Measurements from ENCODE around the gene IPPK. TPM values are rescaled to one million over a fixed set of nuclear protein-coding genes. Genes with fewer than 3 reads are reported as not detected.

The IPPK gene
- total and polyA plus RNA-seq, 2 of the 8 experiments (the other 6 are each of a cell fraction or from before 2014, with no cell fraction given): 10.5 to 13.6 TPM

GRCh38 chr9:92711844-92712243, 41.9 kb upstream of the IPPK start:
- Histone ChIP-seq H4K20me1 (replicated peaks in 1 of 2; ENCODE audit: control insufficient read depth in 1 of 2, insufficient read depth in 2 of 2, low read length in 2 of 2) (peaks cover 0 to 10% of the 10 kb centered on the region in 2 experiments), H2BK120ac (replicated peaks; ENCODE audit: low read depth, low read length) (no peak overlapping the region), H3K79me1 (ENCODE audit: low read depth, low read length) (no peaks in the 10 kb centered on the region; the same call in 1 of the 2 replicates), H3K23ac (ENCODE audit: insufficient read length) (no peak overlapping the region), H3K9me3 (ENCODE audit: insufficient read depth in 2 of 2, low read depth in 1 of 2, low read length in 1 of 2) (no peaks in the 10 kb centered on the region), H3K18ac (ENCODE audit: extremely low read depth, low read length) (no peak overlapping the region), H3K23me2 (ENCODE audit: low read depth, low read length) (no peaks in the 10 kb centered on the region), H3K27me3 (replicated peaks in 1 of 4; ENCODE audit: control insufficient read depth in 3 of 4, extremely low read depth in 1 of 4, insufficient read depth in 3 of 4, low read length in 3 of 4) (no peaks in the 10 kb centered on the region), H3K4me2 (ENCODE audit: insufficient read depth in 1 of 2, low read depth in 2 of 2, low read length in 2 of 2) (no peak overlapping the region), H4K8ac (ENCODE audit: extremely low read depth, insufficient read depth, low read length) (no peak overlapping the region), H2BK20ac (ENCODE audit: low read length) (no peak overlapping the region), H2AK5ac (ENCODE audit: low read depth, low read length) (no peak overlapping the region), H3K4me1 (replicated peaks in 1 of 4; ENCODE audit: control insufficient read depth in 3 of 4, insufficient read depth in 4 of 4, low read length in 3 of 4) (no peaks in the 10 kb centered on the region), H3K27ac (ENCODE audit: low read depth, low read length) (no peak overlapping the region), H2BK5ac (ENCODE audit: low read depth, low read length) (no peak overlapping the region), H3K56ac (replicated peaks; ENCODE audit: insufficient read length, low read depth, low read length) (no peak overlapping the region), H4K91ac (replicated peaks; ENCODE audit: insufficient read length, low read length) (no peak overlapping the region), H3K4ac (replicated peaks; ENCODE audit: insufficient read length, low read depth, low read length) (no peak overlapping the region), H3K79me2 (ENCODE audit: control insufficient read depth in 1 of 2, insufficient read depth in 2 of 2, low read length in 2 of 2) (no peaks in the 10 kb centered on the region), H2BK15ac (ENCODE audit: low read length) (no peak overlapping the region), H4K5ac (ENCODE audit: insufficient read length, low read depth, low read length) (no peak overlapping the region), H3K9ac (replicated peaks in 1 of 4; ENCODE audit: extremely low read depth in 1 of 4, low read depth in 3 of 4, low read length in 3 of 4) (no peak overlapping the region), H2AFZ (ENCODE audit: low read length) (no peak overlapping the region), H3K36me3 (ENCODE audit: control insufficient read depth in 2 of 4, insufficient read depth in 4 of 4, low read length in 3 of 4) (peaks cover 15 to 25% (median 18%) of the 10 kb centered on the region in 4 experiments), H3K4me3 (ENCODE audit: extremely low read depth in 1 of 4, insufficient read depth in 2 of 4, low read depth in 3 of 4, low read length in 4 of 4) (no peak overlapping the region), H3K14ac (ENCODE audit: insufficient read length) (no peak overlapping the region), H2BK12ac (ENCODE audit: low read depth, low read length) (no peak overlapping the region)
- FAIRE-seq: no peak
- DNase-seq (ENCODE audit: low read depth in 1 of 2, low spot score in 2 of 2): no peak
- 86% methylated on average over 6 of the region's 6 CpGs; no CpG with 5 or more reads in 1 of the 2 experiments for WGBS, 2 experiments (ENCODE audit: extremely low coverage in 1 of 2, insufficient coverage in 1 of 2, insufficient read length in 1 of 2, insufficient replicate concordance in 2 of 2, low coverage in 1 of 2, low lambda C conversion rate in 2 of 2, missing lambda C conversion rate in 1 of 2)
- ChIA-PET POLR2A (ENCODE audit: partially characterized antibody) (no interaction called here), CTCF (ENCODE audit: partially characterized antibody) (interaction anchor here (11.9 kb wide), 1 partner anchor 79 kb away, joined by 236 read pairs; no protein-coding TSS in a partner anchor)
- TF ChIP-seq NRF1 (IDR thresholded peaks at IDR 0.05; ENCODE audit: low read depth, low read length) (no peak), SP1 (IDR thresholded peaks at IDR 0.05; ENCODE audit: low read depth, low read length) (no peak), FOSL1 (IDR thresholded peaks at IDR 0.05; ENCODE audit: insufficient read depth, low read depth, low read length) (no peak), JUND (IDR thresholded peaks at IDR 0.05; ENCODE audit: low read length) (no peak), ATF2 (IDR thresholded peaks at IDR 0.05; ENCODE audit: low read length) (no peak), CREB1 (IDR thresholded peaks at IDR 0.05) (no peak), TEAD4 (IDR thresholded peaks at IDR 0.05; ENCODE audit: low read depth, low read length) (no peak), GABPA (IDR thresholded peaks at IDR 0.05; ENCODE audit: borderline replicate concordance, insufficient read depth, low read length) (no peak), ZNF274 (IDR thresholded peaks at IDR 0.05; ENCODE audit: borderline replicate concordance, extremely low read depth, low read length) (no peak), CTBP2 (IDR thresholded peaks at IDR 0.05; ENCODE audit: borderline replicate concordance, insufficient read depth, insufficient read length, low read length) (no peak), POU5F1 (IDR thresholded peaks at IDR 0.05; ENCODE audit: low read depth, low read length) (no peak), YY1 (IDR thresholded peaks at IDR 0.05; ENCODE audit: low read depth, low read length) (no peak), SP2 (IDR thresholded peaks at IDR 0.05; ENCODE audit: low read length) (no peak)

All from H1 (cell line).